GM10847 (cell line): Measurements from ENCODE around the gene NT5C.

Experiments used
- POLR2A ChIP-seq: IDR thresholded peaks from 2 replicates; pipeline ENCODE4 v1.6.1; 2011; ENCODE audit not compliant: insufficient read length; ENCODE audit errors: extremely low read depth

NT5C gene

GRCh38 chr17:75131278-75132017 is at the start of gene NT5C:
Gene NT5C (minus strand): TSS chr17:75131742. CDS start chr17:75131707, 35 bp downstream.
- TF ChIP-seq POLR2A: peak; percentile 86

DNA sequence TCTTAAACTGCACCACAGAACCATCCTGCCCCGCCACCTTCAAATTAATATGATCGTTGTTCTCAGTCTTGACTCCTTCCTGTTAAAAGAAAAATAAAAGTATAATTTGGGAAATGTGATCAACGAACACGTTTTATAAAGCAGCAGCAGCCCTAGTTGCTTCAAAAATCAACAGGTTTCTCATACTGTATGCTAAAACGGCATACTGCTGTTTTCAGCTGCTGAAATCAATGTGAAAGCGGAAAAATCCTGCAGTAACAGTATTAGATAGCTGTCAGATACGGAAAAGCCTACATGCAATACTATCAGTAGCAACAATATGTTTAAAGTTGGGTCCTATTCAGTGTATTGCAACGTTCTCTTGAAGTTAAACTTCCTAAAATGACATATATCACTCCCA is 49.6 kb upstream of the NT5C start:
- TF ChIP-seq POLR2A: no peak

- TF ChIP-seq POLR2A: no peak
These were observed 46.9 kb upstream of the NT5C start for GRCh38 chr17:75178453-75178852.

DNA sequence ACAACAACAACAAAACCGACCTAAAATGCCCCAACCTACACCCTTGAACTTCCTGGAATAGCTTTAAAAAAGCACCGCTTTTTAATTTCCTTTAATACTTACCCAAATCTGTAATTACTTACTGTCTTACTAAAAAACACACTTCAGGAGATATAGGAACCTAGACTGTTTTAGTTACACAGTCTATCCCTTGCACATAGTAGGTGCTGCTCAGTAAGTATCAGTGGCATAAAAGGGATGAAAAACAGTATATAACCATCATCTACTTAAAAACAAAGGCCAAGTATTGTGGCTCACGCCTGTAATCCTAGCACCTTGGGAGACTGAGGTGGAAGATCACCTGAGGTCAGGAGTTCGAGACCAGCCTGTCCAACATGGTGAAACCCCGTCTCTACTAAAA is 45.1 kb upstream of the NT5C start:
- TF ChIP-seq POLR2A: no peak

DNA sequence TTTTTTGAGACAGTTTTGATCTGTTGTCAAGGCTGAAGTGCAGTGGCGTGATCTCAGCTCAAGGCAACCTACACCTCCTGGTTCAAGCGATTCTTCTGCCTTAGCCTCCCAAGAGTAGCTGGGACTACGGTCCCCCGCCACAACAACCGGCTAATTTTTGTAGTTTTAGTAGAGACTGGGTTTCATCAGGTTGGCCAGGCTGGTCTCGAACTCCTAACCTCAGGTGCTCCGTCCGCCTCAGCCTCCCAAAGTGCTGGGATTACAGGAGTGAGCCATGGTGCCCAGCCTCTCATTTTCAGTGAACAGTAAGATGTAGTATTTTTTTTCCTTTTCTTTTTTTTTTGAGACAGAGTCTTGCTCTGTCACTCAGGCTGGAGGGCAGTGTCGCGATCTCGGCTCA is 43.5 kb upstream of the NT5C start:
- TF ChIP-seq POLR2A: no peak

DNA sequence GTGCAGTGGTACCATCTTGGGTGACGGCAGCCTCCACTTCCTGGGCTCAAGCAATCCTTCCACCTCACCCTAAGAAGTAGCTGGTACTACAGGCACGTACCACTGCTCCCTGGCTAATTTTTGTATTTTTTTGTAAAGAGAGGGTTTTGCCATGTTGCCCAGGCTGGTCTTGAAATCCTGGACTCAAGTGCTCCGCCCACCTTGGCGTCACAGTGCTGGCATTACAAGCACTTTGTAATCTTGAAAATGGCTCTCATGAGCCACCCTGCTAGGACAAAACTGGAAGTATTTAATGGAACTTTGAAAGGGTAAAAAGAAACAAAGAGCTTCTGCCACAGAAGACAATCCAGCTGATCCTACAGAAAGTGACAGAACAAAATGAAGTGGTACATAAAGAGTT is 42.0 kb upstream of the NT5C start:
- no peak for TF ChIP-seq POLR2A

- no peak for TF ChIP-seq POLR2A
These were observed 37.5 kb upstream of the NT5C start for GRCh38 chr17:75168998-75169397.

DNA sequence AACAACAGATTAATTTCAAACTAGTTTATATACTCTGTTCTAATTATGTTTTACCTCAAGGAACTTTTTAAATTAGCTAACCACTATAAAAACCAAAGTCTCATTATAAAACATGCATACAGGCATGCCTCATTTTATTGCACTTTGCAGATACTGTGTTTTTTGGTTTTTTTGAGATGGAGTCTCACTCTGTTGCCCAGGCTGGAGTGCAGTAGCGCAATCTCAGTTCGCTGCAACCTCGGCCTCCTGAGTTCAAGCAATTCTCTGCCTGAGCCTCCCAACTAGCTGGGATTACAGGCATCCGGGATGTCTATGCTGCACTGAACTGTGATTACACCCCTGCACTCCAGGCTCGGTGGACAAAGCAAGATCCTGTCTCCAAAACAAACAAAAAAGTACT is 31.5 kb upstream of the NT5C start:
- TF ChIP-seq POLR2A: no peak

DNA sequence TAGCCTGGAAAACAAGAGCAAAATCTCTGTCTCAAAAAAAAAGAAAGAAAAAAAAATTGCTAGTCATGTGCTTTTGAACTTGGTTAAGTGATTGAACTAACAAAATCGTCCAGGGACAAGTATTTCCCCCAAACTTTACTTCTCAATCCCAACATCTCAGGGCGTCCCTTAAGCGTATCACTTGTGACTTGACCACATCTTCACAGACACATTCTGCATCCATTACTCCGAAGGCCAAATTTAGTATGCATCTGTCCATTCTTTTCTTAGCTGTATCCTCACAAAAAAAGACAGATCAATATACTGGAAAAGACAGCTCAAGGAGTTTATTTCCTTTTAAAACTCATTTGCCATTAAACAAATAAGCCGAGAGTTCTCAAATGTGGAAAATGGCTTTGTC is 28.7 kb upstream of the NT5C start:
- no peak for TF ChIP-seq POLR2A

DNA sequence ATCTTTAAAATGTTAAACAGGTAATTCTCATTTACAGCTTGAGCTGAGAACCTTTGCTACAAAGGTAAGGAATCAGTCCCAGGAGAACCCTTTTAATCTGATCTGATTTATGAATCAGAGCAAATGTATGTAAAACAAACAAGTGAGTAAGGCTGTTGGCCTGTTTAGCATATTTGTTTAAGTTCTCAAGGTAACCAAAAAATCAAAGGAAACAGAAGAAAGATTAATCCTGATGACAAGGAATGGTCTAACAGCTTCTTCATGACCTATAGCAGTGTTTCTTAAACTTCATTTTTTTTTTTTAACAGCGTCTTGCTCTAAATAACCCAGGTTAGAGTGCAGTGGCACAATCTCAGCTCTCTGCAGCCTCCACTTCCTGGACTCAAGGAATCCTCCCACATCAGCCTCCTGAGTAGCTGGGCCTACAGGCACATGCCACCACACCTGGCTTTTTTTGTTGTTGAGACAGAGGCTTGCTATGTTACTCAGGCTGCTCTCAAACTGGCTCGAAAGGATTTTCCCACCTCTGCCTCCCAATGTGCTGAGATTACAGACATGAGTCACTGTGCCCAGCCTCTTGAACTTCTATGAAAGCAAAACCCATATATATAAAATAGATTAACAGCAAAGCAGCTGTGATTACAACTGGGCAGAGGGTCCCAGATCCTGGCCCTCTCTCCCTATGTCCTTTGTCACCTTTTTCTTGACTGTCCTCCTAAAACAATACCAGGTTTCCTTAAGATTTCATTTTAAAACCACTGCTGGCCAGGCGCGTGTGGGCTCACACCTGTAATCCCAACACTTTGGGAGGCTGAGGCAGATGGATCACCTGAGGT is 27.9 kb upstream of the NT5C start:
- no peak for TF ChIP-seq POLR2A

DNA sequence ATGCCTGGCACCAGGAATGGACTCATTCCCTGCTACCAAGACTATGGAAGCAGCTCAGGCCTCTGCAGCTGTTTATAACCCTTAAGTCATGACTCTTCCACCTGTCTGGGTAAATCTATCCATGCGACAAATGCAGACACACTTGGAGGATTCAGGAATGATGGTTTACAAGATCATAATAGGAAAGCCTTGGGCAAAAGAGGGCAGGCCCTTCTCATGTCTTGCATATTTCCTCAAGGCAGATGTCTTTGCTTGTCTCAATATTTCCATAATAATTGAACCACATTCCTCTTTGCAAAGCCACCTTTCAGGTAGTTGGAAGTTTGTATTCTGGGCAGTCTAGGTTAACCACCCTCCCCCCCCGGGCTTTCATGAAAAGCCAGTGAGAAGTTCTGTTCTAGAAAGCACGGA is 23.7 kb upstream of the NT5C start:
- no peak for TF ChIP-seq POLR2A

- TF ChIP-seq POLR2A: peak; percentile 100
These were observed 22.9 kb upstream of the NT5C start, which contains the start of gene JPT1 for GRCh38 chr17:75154195-75155106. Gene JPT1 (minus strand): TSS chr17:75154512. CDS start chr17:75154397, 115 bp downstream.

GRCh38 chr17:75153780-75154194 is 22.2 kb upstream of the NT5C start:
- TF ChIP-seq POLR2A: no peak

DNA sequence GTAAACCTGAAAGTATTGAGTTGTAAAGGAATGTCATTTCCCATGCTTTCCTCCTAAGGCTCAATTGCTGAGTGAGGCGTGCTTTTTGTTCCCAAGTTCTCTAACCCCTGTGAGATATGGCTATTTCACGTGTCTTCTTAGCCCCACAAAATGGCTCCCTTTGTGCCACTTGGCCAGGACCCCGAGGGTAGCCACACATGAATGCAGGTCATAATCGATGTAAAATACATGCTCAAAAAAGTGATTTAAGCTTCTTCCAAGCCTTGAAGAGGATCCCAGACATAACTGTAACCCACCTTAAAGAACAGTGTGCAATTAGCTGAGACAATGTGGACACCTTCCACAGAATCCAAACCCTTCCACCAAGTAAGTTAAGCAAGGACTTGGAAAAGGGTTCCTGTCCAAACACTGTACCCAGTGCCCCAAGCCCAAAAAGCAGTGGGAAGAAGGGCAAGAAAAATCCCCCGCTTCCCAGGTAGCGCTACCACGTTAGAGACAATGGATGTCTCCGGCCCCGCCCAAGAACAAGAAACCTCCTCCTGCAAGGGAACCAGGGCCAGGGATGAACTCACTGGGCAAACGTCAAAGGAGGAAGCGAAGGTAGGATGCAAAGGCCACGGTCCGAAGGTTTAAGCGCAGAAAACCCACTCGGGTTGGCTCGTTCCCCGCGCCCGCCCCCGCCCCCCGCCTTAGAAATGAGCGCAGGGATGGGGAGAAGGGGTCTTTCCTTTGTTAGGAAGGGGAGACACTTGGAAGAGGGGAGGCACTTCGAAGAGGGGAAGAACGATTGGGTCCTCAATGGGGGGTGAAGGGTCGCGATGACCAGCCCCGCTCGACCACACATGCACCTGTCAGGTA is 21.6 kb upstream of the NT5C start:
- no peak for TF ChIP-seq POLR2A
